K562 (cell line): ENCODE data around the gene CACNB2. TPM values are rescaled to one million over a fixed set of nuclear protein-coding genes. Genes with fewer than 3 reads are reported as not detected.

Source experiments
- ATAC-seq: fragments of 200-7000 bp; cut with Tn5 transposase; 3 replicates; pipeline ENCODE4 v1.9.1; 2020; ENCODE audit warnings: moderate library complexity
- BruUV-seq: library from RNA; stranded (reverse); fragments of 400-500 nt; replicated peaks from 2 replicates; lab custom pipeline; 2021; lab: Mats Ljungman, UMichigan
- CTCF ChIA-PET: fragments of 300-600 bp; formaldehyde crosslinking; extraction: SDS; loops from one replicate; lab custom pipeline; 2021; ENCODE audit warnings: low intra/inter-chr PET ratio; lab: Yijun Ruan, JAX
- POLR2A ChIA-PET: fragments of 300-600, 350-650 bp; sonication (Branson Sonifier 250); formaldehyde crosslinking; extraction: SDS; loops from one replicate; lab custom pipeline; 2021; ENCODE audit warnings: antibody characterized with exemption, inconsistent platforms; lab: Yijun Ruan, JAX
- DNase-seq, 4 experiments: peaks; one replicate each; pipeline versions ENCODE4 v3.0.0 to v3.0.0-alpha.2; 2011 to 2018; ENCODE audit warnings: low spot score in 3 of 4, mixed read lengths in 3 of 4; ENCODE audit errors: extremely low read depth in 1 of 4
- FAIRE-seq: peaks from 2 replicates; lab custom pipeline; 2011; peaks lifted over from hg19 to GRCh38; lab: Jason Lieb, UNC
- H2AFZ ChIP-seq: 2 replicates; pipeline ENCODE4 v1.6.0; 2011; ENCODE audit warnings: low read depth, low read length, control low read depth, inconsistent platforms
- H3K27ac ChIP-seq: fragments of 200-600 bp; 3 replicates; pipeline ENCODE4 v1.8.0; 2011; ENCODE audit warnings: low read depth, mild to moderate bottlenecking, control low read depth, inconsistent platforms, low read length, moderate library complexity, mixed read lengths; ENCODE audit errors: extremely low read depth
- H3K27me3 ChIP-seq, 2 experiments: fragments of 300-600 bp in 1 of 2; 2 replicates in 1 of 2; 3 replicates in 1 of 2; pipeline versions ENCODE4 v1.6.0 to v1.8.0; 2011; ENCODE audit warnings: inconsistent platforms in 2 of 2, low read length in 2 of 2, mild to moderate bottlenecking in 1 of 2, mixed read lengths in 1 of 2, moderate library complexity in 1 of 2; ENCODE audit not compliant: control insufficient read depth in 2 of 2, insufficient read depth in 2 of 2
- H3K36me3 ChIP-seq: fragments of 300-600 bp; 3 replicates; pipeline ENCODE4 v1.8.0; 2011; ENCODE audit warnings: mild to moderate bottlenecking, low read length, inconsistent platforms; ENCODE audit not compliant: control insufficient read depth, insufficient read depth
- H3K4me1 ChIP-seq, 2 experiments: fragments of 200-600 bp in 1 of 2; replicated peaks in 1 of 2; 2 replicates in 1 of 2; 3 replicates in 1 of 2; pipeline versions ENCODE4 v1.5.1 to v1.8.0; 2011; ENCODE audit warnings: inconsistent platforms in 2 of 2, low read length in 2 of 2, mild to moderate bottlenecking in 1 of 2, mixed read lengths in 1 of 2, moderate library complexity in 1 of 2; ENCODE audit not compliant: control insufficient read depth in 2 of 2, insufficient read depth in 2 of 2
- H3K4me2 ChIP-seq: 2 replicates; pipeline ENCODE4 v1.6.1; 2011; ENCODE audit warnings: low read length, control low read depth, inconsistent platforms, mixed read lengths; ENCODE audit not compliant: insufficient read depth
- H3K4me3 ChIP-seq: fragments of 200-600 bp; sonication (generic), shearing (Covaris generic); 2 replicates; pipeline ENCODE4 v1.5.1; 2016; ENCODE audit warnings: control low read depth, inconsistent platforms
- H3K79me2 ChIP-seq: fragments of 200-600 bp; 3 replicates; pipeline ENCODE4 v1.8.0; 2011; ENCODE audit warnings: low read length, inconsistent platforms; ENCODE audit not compliant: control insufficient read depth, insufficient read depth
- H3K9ac ChIP-seq, 2 experiments: 2 replicates each; pipeline versions ENCODE4 v1.6.0 to v1.6.1; 2011; ENCODE audit warnings: low read depth in 2 of 2, low read length in 2 of 2, control low read depth in 1 of 2, inconsistent platforms in 1 of 2, mild to moderate bottlenecking in 1 of 2, mixed read lengths in 1 of 2; ENCODE audit not compliant: insufficient read depth in 1 of 2
- H3K9me1 ChIP-seq: one replicate; pipeline ENCODE4 v1.6.0; 2011; ENCODE audit warnings: inconsistent platforms, mild to moderate bottlenecking, low read length, moderate library complexity; ENCODE audit not compliant: control insufficient read depth, insufficient read depth
- H3K9me3 ChIP-seq: replicated peaks from 2 replicates; pipeline ENCODE4 v1.5.1; 2011; ENCODE audit warnings: low read depth, low read length, inconsistent platforms; ENCODE audit not compliant: control insufficient read depth, insufficient read depth
- H4K20me1 ChIP-seq: replicated peaks from 2 replicates; pipeline ENCODE4 v1.6.1; 2011; ENCODE audit warnings: low read length, inconsistent platforms, mixed read lengths; ENCODE audit not compliant: control insufficient read depth, insufficient read depth
- CREB3 ChIP-seq: fragments of 450-650 bp; conservative IDR thresholded peaks from 2 replicates; pipeline ENCODE4 v1.6.1; 2016; ENCODE audit warnings: missing genetic modification characterization, low read depth, mild to moderate bottlenecking, missing compliant biosample characterization, moderate library complexity
- JUNB ChIP-seq: fragments of 450-650 bp; formaldehyde crosslinking; conservative IDR thresholded peaks from 2 replicates; pipeline ENCODE4 v1.4.0; 2020; ENCODE audit warnings: mild to moderate bottlenecking
- ZNF280B ChIP-seq: fragments of 250-450 bp; sonication (Bioruptor Pico); IDR thresholded peaks from 2 replicates; pipeline ENCODE4 v1.5.1; 2021; ENCODE audit warnings: mild to moderate bottlenecking
- ZNF282 ChIP-seq: sonication (generic); formaldehyde crosslinking; IDR thresholded peaks from 2 replicates; pipeline ENCODE4 v1.8.1; 2023; ENCODE audit warnings: missing genetic modification reagents
- ZNF311 ChIP-seq: fragments of 250-450 bp; sonication (Bioruptor Pico); IDR thresholded peaks from 2 replicates; pipeline ENCODE4 v1.4.0; 2020; ENCODE audit warnings: mild to moderate bottlenecking, moderate library complexity
- WGBS: fragments of 100-300 bp; shearing (Covaris generic); methylation state at CpG from one replicate; pipeline ENCODE4 v1.1.6; 2016; ENCODE audit warnings: low coverage, mixed read lengths; ENCODE audit not compliant: insufficient coverage; ENCODE audit errors: missing lambda C conversion rate; 5-methylcytosine and 5-hydroxymethylcytosine counted together
- in situ Hi-C: fragments of 300-500 bp; cut with MboI; formaldehyde crosslinking; loops from 4 replicates; pipeline ENCODE4 v1.15.0; 2018; ENCODE audit warnings: inconsistent platforms, mixed read lengths
- intact Hi-C: fragments of 100-400 bp; cut with micrococcal nuclease; formaldehyde crosslinking; loops from 2 replicates; pipeline ENCODE4 v1.14.2; 2022
- polyA plus RNA-seq, 8 experiments: library from polyadenylated mRNA; depleted of rRNA in 4 of 8; stranded (reverse) in 5 of 8; unstranded in 3 of 8; fragments of >200 nt; fragmentation: Nextera tagmentation in 2 of 8; fragmentation: Illumina TruSeq in 1 of 8; extraction: Ambion mirVana in 2 of 8; extraction: Trizol in 1 of 8; gene quantifications; 2 replicates each; pipeline versions ENCODE4 v1.2.1 to v1.2.3, GENCODE V29; 2011 to 2014; ENCODE audit warnings: inconsistent platforms in 1 of 8, missing spikeins in 1 of 8
- total RNA-seq, 7 experiments: library from RNA; depleted of rRNA in 6 of 7; stranded (reverse); fragments of >200 nt in 6 of 7; fragmentation: Illumina TruSeq in 2 of 7; extraction: Trizol in 2 of 7; gene quantifications; 2 replicates each; pipeline versions ENCODE4 v1.2.1 to v1.2.3, GENCODE V29; 2011 to 2021; ENCODE audit warnings: low replicate concordance in 1 of 7

The CACNB2 gene
- total and polyA plus RNA-seq, 9 of the 15 experiments (the other 6 are each of a cell fraction or from before 2014, with no cell fraction given): 1.8 to 2.2 TPM; not detected in 7

- no TSS peak for BruUV-seq
- ChIA-PET POLR2A (no interaction called here), CTCF (no interaction called here)
- Histone ChIP-seq H3K9me1 (no peaks in the 10 kb centered on the region), H3K9me3 (no peaks in the 10 kb centered on the region), H3K4me3 (no peak overlapping the region), H3K9ac (no peak overlapping the region), H4K20me1 (no peaks in the 10 kb centered on the region), H3K36me3 (peaks cover 2% of the 10 kb centered on the region; the same call in 1 of the 3 replicates), H3K79me2 (no peaks in the 10 kb centered on the region), H3K27me3 (no peaks in the 10 kb centered on the region), H2AFZ (no peak overlapping the region), H3K4me2 (no peak overlapping the region), H3K27ac (no peak overlapping the region), H3K4me1 (no peaks in the 10 kb centered on the region)
- FAIRE-seq (no peak), DNase-seq (no peak), ATAC-seq (no peak)
- TF ChIP-seq ZNF311 (CRISPR knock-in tag) (no peak), CREB3 (tag) (no peak), ZNF282 (CRISPR knock-in tag) (no peak), ZNF280B (CRISPR knock-in tag) (no peak), JUNB (no peak)
- intact Hi-C loops: no loop called here
- in situ Hi-C loops: no loop called here
- WGBS: 80% methylated on average over 3 of the region's 3 CpGs
Measured at GRCh38 chr10:18528292-18528691, 388.1 kb downstream of the CACNB2 start.
